CD4-positive, alpha-beta memory T cell (primary cell): Measurements from ENCODE around the gene CRTAP. TPM values are rescaled to one million over a fixed set of nuclear protein-coding genes. Genes with fewer than 3 reads are reported as not detected.
"Not testable (repeated sequence)": the region's sequence is repeated elsewhere in the genome, so short reads cannot be mapped to it uniquely, and the experiment has no call there.

Source experiments
- CTCF ChIA-PET: fragments of 350-600 bp; sonication (Branson Sonifier 250); formaldehyde crosslinking; loops from one replicate; lab custom pipeline; 2021; ENCODE audit warnings: inconsistent platforms; ENCODE audit not compliant: partially characterized antibody; lab: Charles Lee
- POLR2A ChIA-PET: fragments of 350-600 bp; sonication (Branson Sonifier 250); formaldehyde crosslinking; loops from one replicate; lab custom pipeline; 2021; ENCODE audit not compliant: partially characterized antibody; lab: Charles Lee
- DNase-seq, 5 donors: peaks; one replicate each; pipeline versions ENCODE4 v3.0.0 to v3.0.0-alpha.2; 2020 to 2022; ENCODE audit warnings: mixed read lengths in 1 of 5
- H3K27ac ChIP-seq: one replicate; pipeline ENCODE4 v1.7.0; 2013; ENCODE audit warnings: low read depth, low read length
- H3K27me3 ChIP-seq: 2 replicates; pipeline ENCODE4 v1.7.0; 2013; ENCODE audit warnings: mild to moderate bottlenecking, low read length, moderate library complexity; ENCODE audit not compliant: insufficient read depth
- H3K36me3 ChIP-seq: 2 replicates; pipeline ENCODE4 v1.7.0; 2013; ENCODE audit warnings: mild to moderate bottlenecking, low read length, moderate library complexity; ENCODE audit not compliant: insufficient read depth
- H3K4me1 ChIP-seq: 2 replicates; pipeline ENCODE4 v1.7.0; 2013; ENCODE audit warnings: mild to moderate bottlenecking, low read length, moderate library complexity; ENCODE audit not compliant: insufficient read depth
- H3K4me3 ChIP-seq, 2 donors: one replicate each; pipeline ENCODE4 v1.7.0; 2013; ENCODE audit warnings: low read length in 2 of 2, mild to moderate bottlenecking in 1 of 2
- H3K9me3 ChIP-seq, 2 donors: one replicate each; pipeline ENCODE4 v1.7.0; 2013; ENCODE audit warnings: low read length in 2 of 2, control low read depth in 1 of 2; ENCODE audit not compliant: control insufficient read depth in 1 of 2
- H3K27ac Mint-ChIP-seq, 7 donors: one replicate each; pipeline ENCODE4 v1.8.0; 2020 to 2021; ENCODE audit warnings: mixed read lengths in 7 of 7, mild to moderate bottlenecking in 6 of 7, inconsistent platforms in 3 of 7, moderate library complexity in 3 of 7
- H3K27me3 Mint-ChIP-seq, 2 donors: one replicate each; pipeline ENCODE4 v1.8.0; 2020 to 2021; ENCODE audit warnings: mixed read lengths in 2 of 2
- H3K36me3 Mint-ChIP-seq, 2 donors: one replicate each; pipeline ENCODE4 v1.8.0; 2020 to 2021; ENCODE audit warnings: mixed read lengths in 2 of 2, inconsistent platforms in 1 of 2, mild to moderate bottlenecking in 1 of 2
- H3K4me1 Mint-ChIP-seq, 4 donors: one replicate each; pipeline ENCODE4 v1.8.0; 2020 to 2021; ENCODE audit warnings: mixed read lengths in 4 of 4, mild to moderate bottlenecking in 1 of 4
- H3K4me3 Mint-ChIP-seq, 8 donors: one replicate each; pipeline ENCODE4 v1.8.0; 2020 to 2021; ENCODE audit warnings: mixed read lengths in 8 of 8, mild to moderate bottlenecking in 7 of 8, moderate library complexity in 6 of 8, inconsistent platforms in 3 of 8
- H3K9me3 Mint-ChIP-seq, 8 donors: one replicate each; pipeline ENCODE4 v1.8.0; 2020 to 2021; ENCODE audit warnings: mixed read lengths in 8 of 8, mild to moderate bottlenecking in 5 of 8, inconsistent platforms in 3 of 8, moderate library complexity in 1 of 8
- intact Hi-C: fragments of 100-400 bp; cut with micrococcal nuclease; formaldehyde crosslinking; loops from one replicate; pipeline ENCODE4 v1.15.1; 2023
- polyA plus RNA-seq, 2 donors: library from polyadenylated mRNA; unstranded; fragments of 300-500 nt; fragmentation: Illumina TruSeq; gene quantifications; one replicate each; pipeline ENCODE4 v1.2.3, GENCODE V29; 2021
- total RNA-seq, 2 experiments: library from RNA; stranded (reverse); gene quantifications; one replicate each; pipeline ENCODE4 v1.2.3, GENCODE V29; 2021

Gene CRTAP
- total and polyA plus RNA-seq, 4 experiments from 2014 or later, result 75.4 to 109 (median 92.2) TPM

GRCh38 chr3:33162621-33163020 is 48.8 kb downstream of the CRTAP start:
- H3K4me1 ChIP-seq, intact Hi-C loops, H3K9me3 Mint-ChIP-seq, H3K27ac Mint-ChIP-seq, H3K4me1 Mint-ChIP-seq, H3K4me3 Mint-ChIP-seq, H3K36me3 ChIP-seq, H3K27ac ChIP-seq, H3K9me3 ChIP-seq, H3K4me3 ChIP-seq, CTCF ChIA-PET, H3K36me3 Mint-ChIP-seq, DNase-seq, H3K27me3 ChIP-seq, POLR2A ChIA-PET: not testable (repeated sequence)
- peaks cover 27 to 31% of the 10 kb centered on the region in 2 donors for H3K27me3 Mint-ChIP-seq

- ChIA-PET CTCF (no interaction called here), POLR2A (no interaction called here)
- H3K4me3 Mint-ChIP-seq, result no peak overlapping the region
- H3K36me3 Mint-ChIP-seq, result no peaks in the 10 kb centered on the region
- H3K27me3 ChIP-seq, result no peaks in the 10 kb centered on the region
- intact Hi-C loops, result no loop called here
- no peaks in the 10 kb centered on the region for H3K4me1 Mint-ChIP-seq
- no peaks in the 10 kb centered on the region for H3K4me1 ChIP-seq
- peaks cover 0 to 2% (median 0%) of the 10 kb centered on the region in 8 donors for H3K9me3 Mint-ChIP-seq
- H3K36me3 ChIP-seq, result no peaks in the 10 kb centered on the region
- no peaks in the 10 kb centered on the region for H3K9me3 ChIP-seq
- H3K4me3 ChIP-seq, result no peak overlapping the region
- H3K27ac ChIP-seq, result no peak overlapping the region
- no peak for DNase-seq
- peaks cover 10 to 11% of the 10 kb centered on the region in 2 donors for H3K27me3 Mint-ChIP-seq
- no peak overlapping the region for H3K27ac Mint-ChIP-seq
Measured at GRCh38 chr3:33165372-33165771, 51.6 kb downstream of the CRTAP start.

- H3K4me3 Mint-ChIP-seq, result no peak overlapping the region
- H3K36me3 Mint-ChIP-seq, result no peaks in the 10 kb centered on the region
- no peaks in the 10 kb centered on the region for H3K4me1 ChIP-seq
- no peak overlapping the region for H3K27ac Mint-ChIP-seq
- ChIA-PET CTCF (no interaction called here), POLR2A (no interaction called here)
- H3K27me3 ChIP-seq, result no peaks in the 10 kb centered on the region
- intact Hi-C loops, result no loop called here
- H3K27me3 Mint-ChIP-seq, result peaks cover 4 to 5% of the 10 kb centered on the region in 2 donors
- H3K36me3 ChIP-seq, result no peaks in the 10 kb centered on the region
- no peak overlapping the region for H3K4me3 ChIP-seq
- H3K9me3 ChIP-seq, result no peaks in the 10 kb centered on the region
- no peak for DNase-seq
- H3K9me3 Mint-ChIP-seq, result peaks cover 0 to 2% (median 0%) of the 10 kb centered on the region in 8 donors
- no peak overlapping the region for H3K27ac ChIP-seq
- H3K4me1 Mint-ChIP-seq, result no peaks in the 10 kb centered on the region
Measured at GRCh38 chr3:33166095-33166494, 52.3 kb downstream of the CRTAP start.

- DNase-seq, result no peak
- H3K27ac Mint-ChIP-seq, result no peak overlapping the region
- POLR2A ChIA-PET, result no interaction called here
- no peaks in the 10 kb centered on the region for H3K9me3 Mint-ChIP-seq
- H3K27me3 ChIP-seq, result no peaks in the 10 kb centered on the region
- H3K36me3 ChIP-seq, result no peaks in the 10 kb centered on the region
- no peaks in the 10 kb centered on the region for H3K36me3 Mint-ChIP-seq
- H3K27ac ChIP-seq, result no peak overlapping the region
- H3K4me1 ChIP-seq, result no peaks in the 10 kb centered on the region
- no peaks in the 10 kb centered on the region for H3K9me3 ChIP-seq
- CTCF ChIA-PET, result no interaction called here
- H3K4me3 Mint-ChIP-seq, result no peak overlapping the region
- H3K4me1 Mint-ChIP-seq, result peaks cover 6 to 9% (median 8%) of the 10 kb centered on the region in 4 donors
- H3K27me3 Mint-ChIP-seq, result no peaks in the 10 kb centered on the region
- intact Hi-C loops, result no loop called here
- H3K4me3 ChIP-seq, result no peak overlapping the region
Measured at GRCh38 chr3:33167284-33167683, 53.5 kb downstream of the CRTAP start.

DNA sequence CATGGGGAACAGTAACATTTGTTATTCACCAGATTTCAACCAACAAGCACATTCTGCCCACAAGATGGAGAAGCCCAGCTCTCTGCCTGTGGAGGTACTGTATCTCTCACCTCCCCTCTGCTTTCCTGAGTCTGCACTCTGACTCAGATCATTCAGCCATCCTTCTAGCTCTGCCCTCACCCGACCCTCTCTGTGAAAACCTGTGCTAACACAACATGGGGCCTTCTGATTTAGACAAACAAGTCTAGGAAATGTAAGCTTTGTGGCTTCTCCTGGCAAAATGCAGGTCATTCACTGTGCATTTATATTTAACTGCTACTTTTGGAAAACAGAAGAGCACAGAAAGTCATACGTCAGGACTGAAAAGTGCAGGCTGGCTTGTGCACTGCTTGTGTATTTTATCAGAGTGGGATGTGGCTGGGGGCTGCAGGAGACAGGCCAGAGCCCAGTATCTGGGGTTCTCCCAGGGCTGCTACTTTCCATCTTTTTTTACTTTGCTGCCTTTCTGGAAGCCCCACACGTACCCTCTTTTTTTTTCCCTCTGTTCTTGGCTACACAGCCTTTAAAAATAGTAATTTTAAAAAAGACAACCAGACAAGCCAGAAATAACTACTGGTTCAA is 54.0 kb downstream of the CRTAP start:
- no peak overlapping the region for H3K4me3 Mint-ChIP-seq
- no peak overlapping the region for H3K27ac Mint-ChIP-seq
- H3K27me3 Mint-ChIP-seq, result no peaks in the 10 kb centered on the region
- no peaks in the 10 kb centered on the region for H3K4me1 ChIP-seq
- no peaks in the 10 kb centered on the region for H3K9me3 Mint-ChIP-seq
- ChIA-PET POLR2A (no interaction called here), CTCF (interaction anchor here (0.5 kb wide), 1 partner anchor 266 kb away, joined by 3 read pairs; no protein-coding TSS in a partner anchor)
- H3K4me1 Mint-ChIP-seq, result peaks cover 6 to 9% (median 8%) of the 10 kb centered on the region in 4 donors
- no peak overlapping the region for H3K4me3 ChIP-seq
- DNase-seq, result no peak
- no peaks in the 10 kb centered on the region for H3K27me3 ChIP-seq
- H3K36me3 Mint-ChIP-seq, result no peaks in the 10 kb centered on the region
- H3K36me3 ChIP-seq, result no peaks in the 10 kb centered on the region
- H3K27ac ChIP-seq, result no peak overlapping the region
- intact Hi-C loops, result no loop called here
- H3K9me3 ChIP-seq, result no peaks in the 10 kb centered on the region

- no peak for DNase-seq
- no peak overlapping the region for H3K27ac ChIP-seq
- ChIA-PET POLR2A (no interaction called here), CTCF (no interaction called here)
- no peak overlapping the region for H3K27ac Mint-ChIP-seq
- H3K4me1 Mint-ChIP-seq, result peaks cover 6 to 9% (median 8%) of the 10 kb centered on the region in 4 donors
- H3K9me3 ChIP-seq, result no peaks in the 10 kb centered on the region
- H3K4me1 ChIP-seq, result no peaks in the 10 kb centered on the region
- intact Hi-C loops, result no loop called here
- H3K27me3 ChIP-seq, result no peaks in the 10 kb centered on the region
- H3K9me3 Mint-ChIP-seq, result no peaks in the 10 kb centered on the region
- H3K36me3 ChIP-seq, result no peaks in the 10 kb centered on the region
- H3K4me3 ChIP-seq, result no peak overlapping the region
- no peak overlapping the region for H3K4me3 Mint-ChIP-seq
- H3K36me3 Mint-ChIP-seq, result no peaks in the 10 kb centered on the region
- no peaks in the 10 kb centered on the region for H3K27me3 Mint-ChIP-seq
Measured at GRCh38 chr3:33170531-33170930, 56.7 kb downstream of the CRTAP start.

- H3K4me1 ChIP-seq, result no peaks in the 10 kb centered on the region
- Mint-ChIP-seq H3K4me3 (no peak overlapping the region), H3K4me1 (peaks cover 6 to 9% (median 8%) of the 10 kb centered on the region in 4 donors), H3K9me3 (no peaks in the 10 kb centered on the region), H3K27me3 (no peaks in the 10 kb centered on the region), H3K27ac (peak overlapping the region in 2 of 7 donors; percentile 34 to 45), H3K36me3 (no peaks in the 10 kb centered on the region)
- DNase-seq, result peak in 3 of 5 donors; percentile 2 to 17 (median 5)
- H3K9me3 ChIP-seq, result no peaks in the 10 kb centered on the region
- H3K27ac ChIP-seq, result no peak overlapping the region
- H3K4me3 ChIP-seq, result no peak overlapping the region
- intact Hi-C loops, result no loop called here
- CTCF ChIA-PET, result no interaction called here
- no peaks in the 10 kb centered on the region for H3K36me3 ChIP-seq
- no peaks in the 10 kb centered on the region for H3K27me3 ChIP-seq
- POLR2A ChIA-PET, result no interaction called here
Measured at GRCh38 chr3:33171580-33171979, 57.8 kb downstream of the CRTAP start.
